RWPE2 (cell line): ENCODE measurements around the gene MAPK7.

Experiments
- ATAC-seq: fragments of 200-7000 bp; cut with Tn5 transposase; 3 replicates; pipeline ENCODE4 v1.9.1; 2021; ENCODE audit warnings: low read depth
- DNase-seq: peaks from one replicate; pipeline ENCODE4 v3.0.0-alpha.2; 2020; ENCODE audit warnings: low spot score
- H3K27ac ChIP-seq: fragments of 450-650 bp; 2 replicates; pipeline ENCODE4 v1.5.1; 2017; ENCODE audit warnings: mild to moderate bottlenecking; ENCODE audit not compliant: poor library complexity, severe bottlenecking
- H3K27me3 ChIP-seq: fragments of 250-450 bp; sonication (Bioruptor Pico); 2 replicates; pipeline ENCODE4 v1.5.1; 2021; ENCODE audit warnings: mild to moderate bottlenecking, moderate library complexity; ENCODE audit not compliant: insufficient read depth, poor library complexity, severe bottlenecking
- H3K36me3 ChIP-seq: fragments of 250-450 bp; sonication (Bioruptor Pico); 2 replicates; pipeline ENCODE4 v1.5.1; 2020; ENCODE audit warnings: low read depth, mild to moderate bottlenecking, moderate library complexity
- H3K4me1 ChIP-seq: fragments of 250-450 bp; sonication (Bioruptor Pico); 2 replicates; pipeline ENCODE4 v1.5.1; 2021; ENCODE audit warnings: mild to moderate bottlenecking, moderate library complexity; ENCODE audit not compliant: insufficient read depth, poor library complexity, severe bottlenecking
- H3K4me3 ChIP-seq: fragments of 250-450 bp; sonication (Bioruptor Pico); 2 replicates; pipeline ENCODE4 v1.5.1; 2021; ENCODE audit warnings: mild to moderate bottlenecking, moderate library complexity; ENCODE audit not compliant: severe bottlenecking
- H3K9me3 ChIP-seq: fragments of 250-450 bp; sonication (Bioruptor Pico); 2 replicates; pipeline ENCODE4 v1.5.1; 2021; ENCODE audit warnings: mild to moderate bottlenecking, moderate library complexity; ENCODE audit not compliant: severe bottlenecking
- CTCF ChIP-seq: fragments of 450-650 bp; IDR thresholded peaks from one replicate; pipeline ENCODE4 v1.5.1; 2017; ENCODE audit warnings: mild to moderate bottlenecking, moderate library complexity; ENCODE audit not compliant: poor library complexity, severe bottlenecking

Gene MAPK7

DNA sequence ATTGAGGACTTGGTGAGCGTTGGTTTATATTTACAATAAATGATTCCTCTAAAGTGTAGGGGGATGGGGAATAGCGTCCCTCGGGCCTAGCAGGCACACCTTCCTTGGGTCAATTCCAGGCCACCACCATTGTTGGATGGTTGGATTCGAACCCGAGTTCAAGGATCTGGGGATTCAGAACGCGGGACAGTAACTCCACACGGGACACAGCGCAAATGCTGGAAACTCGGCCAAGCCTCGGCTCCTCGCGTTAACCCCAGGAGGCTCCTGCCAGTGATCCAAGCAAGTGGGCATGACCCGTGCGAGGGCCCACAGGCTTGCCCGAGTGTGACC is 16.4 kb upstream of the MAPK7 start:
- no peak for TF ChIP-seq CTCF
- ATAC-seq (no peak), DNase-seq (no peak)
- H3K4me1 ChIP-seq = no peaks in the 10 kb centered on the region
- no peaks in the 10 kb centered on the region for H3K27me3 ChIP-seq
- no peaks in the 10 kb centered on the region for H3K36me3 ChIP-seq
- no peaks in the 10 kb centered on the region for H3K9me3 ChIP-seq
- H3K4me3 ChIP-seq = peak overlapping the region; percentile 61
- peak overlapping the region; percentile 58 for H3K27ac ChIP-seq

GRCh38 chr17:19362277-19363113 is 15.8 kb upstream of the MAPK7 start, which contains the start of gene B9D1:
TSS of gene B9D1 (minus strand) at chr17:19362723. CDS start at chr17:19362569, 154 bp downstream.
- Histone ChIP-seq H3K9me3 (no peaks in the 10 kb centered on the region), H3K36me3 (no peaks in the 10 kb centered on the region), H3K4me1 (no peaks in the 10 kb centered on the region), H3K27me3 (no peaks in the 10 kb centered on the region), H3K27ac (peak within 1 kb of the TSS; percentile 58), H3K4me3 (peak within 1 kb of the TSS; percentile 61)
- TF ChIP-seq CTCF = peak; percentile 98
- peak; percentile 89 for DNase-seq
- ATAC-seq = peak; percentile 79

DNA sequence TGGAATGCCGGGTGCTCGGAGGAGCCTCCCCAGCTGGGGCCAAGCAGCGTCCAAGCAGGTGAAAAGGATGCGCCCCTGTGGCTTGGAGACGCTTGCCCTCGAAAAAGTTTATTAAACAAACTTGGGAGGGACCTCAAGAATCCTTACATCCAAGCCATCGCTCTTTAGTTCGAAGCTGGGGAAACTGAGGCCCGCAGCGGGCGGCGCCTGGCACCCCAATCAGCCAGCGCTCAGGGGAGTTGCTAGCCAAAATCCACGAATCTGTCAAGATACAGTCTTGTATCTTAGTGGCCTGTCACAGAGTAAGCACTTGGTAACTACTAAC is 15.2 kb upstream of the MAPK7 start:
- no peak for ATAC-seq

DNA sequence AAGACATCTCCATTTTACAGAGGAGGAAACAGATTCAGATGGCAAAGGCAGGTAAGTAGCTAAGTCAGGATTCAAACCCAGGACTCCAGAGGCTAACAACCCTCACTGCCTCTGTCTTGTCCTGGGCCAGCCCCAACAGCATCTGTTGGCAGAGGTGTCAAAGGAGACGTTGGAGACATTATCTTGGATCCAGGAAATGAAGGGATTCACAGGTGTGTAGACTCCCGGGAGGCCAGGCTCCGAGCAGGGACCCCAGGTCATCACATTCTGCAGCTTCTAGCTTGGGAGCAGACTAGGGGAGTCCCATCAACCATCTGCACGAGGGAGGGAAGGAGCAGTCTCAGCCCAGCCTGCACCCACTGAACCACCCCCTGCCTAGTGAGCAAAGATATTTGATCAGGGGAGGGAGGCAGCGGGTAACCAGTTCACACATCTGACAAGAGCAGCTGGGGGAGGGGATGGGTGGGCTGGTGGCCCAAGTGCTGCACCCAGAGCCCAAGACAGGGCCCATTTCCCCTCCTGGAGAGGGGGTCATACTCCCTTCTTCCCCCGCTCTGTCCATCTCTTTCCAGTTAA is 14.8 kb upstream of the MAPK7 start:
- H3K36me3 ChIP-seq = no peaks in the 10 kb centered on the region
- ATAC-seq (no peak), DNase-seq (peak; percentile 23)
- H3K4me3 ChIP-seq = no peak overlapping the region
- no peaks in the 10 kb centered on the region for H3K4me1 ChIP-seq
- no peaks in the 10 kb centered on the region for H3K27me3 ChIP-seq
- no peaks in the 10 kb centered on the region for H3K9me3 ChIP-seq
- no peak overlapping the region for H3K27ac ChIP-seq
- no peak for TF ChIP-seq CTCF

More for the DNA sequence above, 15.2 kb upstream of the MAPK7 start:
- H3K4me3 ChIP-seq = peak overlapping the region; percentile 61
- H3K27ac ChIP-seq = peak overlapping the region; percentile 58
- H3K36me3 ChIP-seq = no peaks in the 10 kb centered on the region
- H3K27me3 ChIP-seq = no peaks in the 10 kb centered on the region
- H3K9me3 ChIP-seq = no peaks in the 10 kb centered on the region
- H3K4me1 ChIP-seq = no peaks in the 10 kb centered on the region
- peak; percentile 77 for TF ChIP-seq CTCF
- peak; percentile 15 for DNase-seq
